Kidney epithelial cell (primary cell): ENCODE data around the gene MRPS18A. TPM values are rescaled to one million over a fixed set of nuclear protein-coding genes. Genes with fewer than 3 reads are reported as not detected.

Experiments
- DNase-seq: peaks from one replicate; pipeline ENCODE4 v3.0.0-alpha.2; 2010; ENCODE audit warnings: low read depth
- H3K27me3 ChIP-seq: 2 replicates; pipeline ENCODE4 v1.6.0; 2011; ENCODE audit warnings: low read length; ENCODE audit not compliant: control insufficient read depth, insufficient read depth
- H3K36me3 ChIP-seq: 2 replicates; pipeline ENCODE4 v1.5.1; 2011; ENCODE audit warnings: low read length; ENCODE audit not compliant: control insufficient read depth, insufficient read depth
- H3K4me3 ChIP-seq: 2 replicates; pipeline ENCODE4 v1.5.1; 2011; ENCODE audit warnings: low read depth, mild to moderate bottlenecking, control low read depth, low read length
- CTCF ChIP-seq: IDR thresholded peaks from 2 replicates; pipeline ENCODE4 v1.5.1; 2011; ENCODE audit warnings: mild to moderate bottlenecking, moderate library complexity, low read length, control low read depth, inconsistent platforms; ENCODE audit not compliant: insufficient read depth, poor library complexity, severe bottlenecking
- total RNA-seq: library from RNA; depleted of rRNA; stranded (reverse); fragments of >200 nt; gene quantifications from 2 replicates; pipeline ENCODE4 v1.2.3, GENCODE V29; 2015

The MRPS18A gene
- total RNA-seq, 1 donor from 2014 or later = 78.9 TPM

GRCh38 chr6:43669922-43670622 lies 17.5 kb downstream of the MRPS18A start:
- H3K36me3 ChIP-seq = peaks cover 4% of the 10 kb centered on the region
- H3K27me3 ChIP-seq = no peaks in the 10 kb centered on the region
- no peak overlapping the region for H3K4me3 ChIP-seq
- no peak for TF ChIP-seq CTCF
- DNase-seq = no peak

DNA sequence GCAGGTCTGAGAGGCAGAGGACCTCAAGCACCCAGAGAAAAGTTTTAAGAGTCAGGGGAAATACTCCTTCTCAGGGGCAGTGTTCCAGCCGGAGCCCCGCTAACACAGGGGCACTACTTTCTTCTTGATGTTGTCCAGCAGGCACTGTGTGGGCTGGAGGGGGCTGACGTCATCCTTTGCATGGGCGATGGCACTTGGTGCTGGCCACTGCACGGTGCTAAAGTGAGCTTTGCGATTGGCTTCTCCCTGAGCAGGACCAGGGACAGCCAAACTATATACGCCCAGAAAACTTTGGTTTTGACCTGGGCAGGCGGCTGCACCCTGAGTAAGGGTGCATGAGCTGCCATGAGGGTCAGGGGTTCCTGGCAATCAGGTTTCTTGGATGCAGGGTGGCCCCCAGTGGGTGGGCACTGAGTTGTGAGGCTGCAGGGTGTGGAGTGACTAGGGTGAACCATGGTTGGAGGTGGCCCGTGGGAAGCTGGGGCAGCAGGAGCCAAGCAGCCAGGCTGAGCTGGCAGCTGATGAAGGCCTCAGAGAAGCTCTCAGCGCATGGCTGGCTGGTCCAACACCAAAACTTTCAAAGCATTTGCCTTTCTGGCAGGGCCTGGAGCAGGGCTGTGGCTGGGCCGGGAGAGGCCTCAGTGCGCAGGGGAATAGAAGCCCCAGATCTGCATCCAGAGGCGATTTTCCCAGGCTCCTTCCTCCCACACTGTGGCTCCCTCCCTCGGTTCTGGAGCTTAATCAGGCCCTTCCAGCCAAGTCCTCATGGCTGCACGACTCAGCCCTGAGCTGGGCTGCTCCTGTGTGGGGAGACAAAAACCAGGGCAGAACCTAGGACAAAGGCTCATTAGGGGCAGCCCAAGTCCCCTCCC lies 18.3 kb downstream of the MRPS18A start:
- no peak overlapping the region for H3K4me3 ChIP-seq
- no peak for TF ChIP-seq CTCF
- DNase-seq = peak; percentile 34

GRCh38 chr6:43668151-43669028 lies 19.2 kb downstream of the MRPS18A start:
- Histone ChIP-seq H3K4me3 (no peak overlapping the region), H3K36me3 (peaks cover 4% of the 10 kb centered on the region), H3K27me3 (no peaks in the 10 kb centered on the region)
- TF ChIP-seq CTCF = peak; percentile 84
- peak; percentile 54 for DNase-seq

More for the DNA sequence above, 18.3 kb downstream of the MRPS18A start:
- H3K36me3 ChIP-seq = peaks cover 4% of the 10 kb centered on the region
- no peaks in the 10 kb centered on the region for H3K27me3 ChIP-seq

GRCh38 chr6:43667245-43668150 lies 20.1 kb downstream of the MRPS18A start:
- Histone ChIP-seq H3K27me3 (no peaks in the 10 kb centered on the region), H3K36me3 (peaks cover 4% of the 10 kb centered on the region), H3K4me3 (no peak overlapping the region)
- peak; percentile 95 for TF ChIP-seq CTCF
- no peak for DNase-seq
